Heart right ventricle (tissue), 16 donors: ENCODE results near the gene NT5DC1. TPM values are rescaled to one million over a fixed set of nuclear protein-coding genes. Genes with fewer than 3 reads are reported as not detected.

Source experiments
- ATAC-seq, 8 donors: fragments of 200-7000 bp; cut with Tn5 transposase; one replicate each; pipeline ENCODE4 v1.9.1; 2020; ENCODE audit warnings: mild to moderate bottlenecking in 8 of 8, moderate library complexity in 8 of 8, moderate number of reproducible peaks in 1 of 8
- DNase-seq, 2 donors: peaks; one replicate each; pipeline ENCODE4 v3.0.0-alpha.2; 2020
- H3K27ac ChIP-seq, 10 donors: fragments of 200-600 bp; sonication (generic) in 2 of 10; one replicate each; pipeline versions ENCODE4 v1.5.0 to v1.8.0; 2020 to 2022; ENCODE audit warnings: mild to moderate bottlenecking in 3 of 10
- H3K27me3 ChIP-seq, 7 donors: fragments of 200-600 bp; one replicate each; pipeline ENCODE4 v1.8.0; 2021 to 2022; ENCODE audit warnings: mild to moderate bottlenecking in 2 of 7
- H3K36me3 ChIP-seq, 9 donors: fragments of 200-600 bp; sonication (generic) in 1 of 9; one replicate each; pipeline versions ENCODE4 v1.5.0 to v1.8.0; 2020 to 2022; ENCODE audit warnings: mild to moderate bottlenecking in 2 of 9
- H3K4me1 ChIP-seq, 9 donors: fragments of 200-600 bp; sonication (generic) in 1 of 9; one replicate each; pipeline versions ENCODE4 v1.5.0 to v1.8.0; 2020 to 2022; ENCODE audit warnings: mild to moderate bottlenecking in 4 of 9
- H3K4me3 ChIP-seq, 10 donors: fragments of 200-600 bp; sonication (generic) in 2 of 10; one replicate each; pipeline versions ENCODE4 v1.5.0 to v1.8.0; 2020 to 2022; ENCODE audit warnings: mild to moderate bottlenecking in 7 of 10, moderate library complexity in 2 of 10
- H3K9me3 ChIP-seq, 11 donors: fragments of 200-600 bp in 10 of 11; sonication (generic) in 2 of 11; one replicate each; pipeline versions ENCODE4 v1.5.0 to v1.8.0; 2013 to 2022; ENCODE audit warnings: mild to moderate bottlenecking in 2 of 11, control low read depth in 1 of 11, moderate library complexity in 1 of 11
- CTCF ChIP-seq, 9 donors: fragments of 200-600 bp; sonication (generic) in 2 of 9; IDR thresholded peaks; one replicate each; pipeline versions ENCODE4 v1.5.0 to v1.8.0; 2021 to 2022; ENCODE audit warnings: antibody characterized with exemption in 9 of 9, mild to moderate bottlenecking in 5 of 9, moderate library complexity in 1 of 9
- WGBS, 2 donors: extraction: QIAGEN DNeasy Blood & Tissue Kit; methylation state at CpG; one replicate each; pipeline ENCODE4 v1.1.7; 2013; ENCODE audit warnings: inconsistent platforms in 1 of 2; 5-methylcytosine and 5-hydroxymethylcytosine counted together
- intact Hi-C, 10 donors: fragments of 100-400 bp; cut with DNase I; formaldehyde crosslinking; loops; one replicate each; pipeline versions ENCODE4 v1.11.1 to v1.14.2; 2022
- polyA plus RNA-seq, 2 donors: library from polyadenylated mRNA; stranded (reverse); fragments of 200-250 nt; gene quantifications; one replicate each; pipeline ENCODE4 v1.2.3, GENCODE V29; 2013
- total RNA-seq, 10 donors: library from RNA; stranded (reverse); fragmentation: NEBNext Ultra II Directional in 3 of 10; extraction: Animal tissue kit (Norgen Biotek cat#: 25700) in 3 of 10; gene quantifications; one replicate each; pipeline versions ENCODE4 v1.2.1 to v1.2.4, GENCODE V29; 2021 to 2023
- donor health status: Arrhythmogenic right ventricular cardiomyopathy.
- donor health status: ischemic (EF 13 %, LVEDD 7.1; RV severe dilation, severe dysfunction).
- donor health status: healthy with polysubstance abuse.
- donor health status: DM: no; HTN: yes; CAD: no.
- donor health status: DM: no; HTN: no; CAD: no.
- donor health status: ischemic (EF 25% LVEDD 6.9; RV normal size, moderate dysfunction).
- donor health status: ischemic (EF 25% LVEDD 5.7; RV mildly dilated, moderate dysfunction).
- donor health status: healthy.
- donor health status: DM: yes; HTN: yes; CAD: no.
- donor health status: Ischemic cardiomyopathy.
- donor health status: ischemic (EF 35%, LVEDD 5.7; RV mildly dilated, moderate dysfunction).
- donor health status: nonischemic (EF 11% LVEDD 7.7; RV severe dilation, severe dysfunction).
- donor health status: DM: yes; HTN: yes; CAD: no.
- donor health status: PGD.
- donor health status: ischemic (EF 29% LVEDD 5.4; RV normal size, mild dysfunction).
- donor health status: nonischemic (EF 23%, LVEDD 6.1; RV moderate dilation, normal function).

Gene NT5DC1
- total and polyA plus RNA-seq, 12 donors: 5.9 to 69.7 (median 57.3) TPM

GRCh38 chr6:116156405-116157326 lies 56.0 kb downstream of the NT5DC1 start:
- 81 to 88% methylated on average over 7 of the region's 7 CpGs for WGBS, 2 donors
- no peaks in the 10 kb centered on the region for H3K27me3 ChIP-seq
- H3K9me3 ChIP-seq: peaks cover 0 to 4% (median 0%) of the 10 kb centered on the region in 11 donors
- H3K4me1 ChIP-seq: peaks cover 0 to 6% (median 0%) of the 10 kb centered on the region in 9 donors
- DNase-seq (no peak), ATAC-seq (no peak)
- H3K27ac ChIP-seq: no peak overlapping the region
- no peaks in the 10 kb centered on the region for H3K36me3 ChIP-seq
- TF ChIP-seq CTCF (IDR thresholded peaks at IDR 0.05): no peak
- no peak overlapping the region for H3K4me3 ChIP-seq
- intact Hi-C loops: no loop called here

GRCh38 chr6:116157391-116157790 lies 56.7 kb downstream of the NT5DC1 start:
- intact Hi-C loops: no loop called here
- no peak for TF ChIP-seq CTCF (IDR thresholded peaks at IDR 0.05)
- Histone ChIP-seq H3K4me1 (peaks cover 0 to 3% (median 0%) of the 10 kb centered on the region in 9 donors), H3K36me3 (no peaks in the 10 kb centered on the region), H3K9me3 (peaks cover 0 to 4% (median 0%) of the 10 kb centered on the region in 11 donors), H3K4me3 (no peak overlapping the region), H3K27ac (no peak overlapping the region), H3K27me3 (no peaks in the 10 kb centered on the region)
- ATAC-seq (no peak), DNase-seq (no peak)
- WGBS, 2 donors: 79 to 88% methylated on average over 1 of the region's 1 CpG

- peaks cover 0 to 10% (median 0%) of the 10 kb centered on the region in 11 donors for H3K9me3 ChIP-seq
- no peaks in the 10 kb centered on the region for H3K27me3 ChIP-seq
- intact Hi-C loops: no loop called here
- H3K36me3 ChIP-seq: no peaks in the 10 kb centered on the region
- DNase-seq (no peak), ATAC-seq (no peak)
- no peak overlapping the region for H3K4me3 ChIP-seq
- H3K4me1 ChIP-seq: no peaks in the 10 kb centered on the region
- TF ChIP-seq CTCF (IDR thresholded peaks at IDR 0.05): no peak
- 53 to 55% methylated on average over 3 of the region's 3 CpGs for WGBS, 2 donors
- H3K27ac ChIP-seq: no peak overlapping the region
Observed at GRCh38 chr6:116158641-116159040, 58.0 kb downstream of the NT5DC1 start.

- intact Hi-C loops: no loop called here
- Histone ChIP-seq H3K4me1 (no peaks in the 10 kb centered on the region), H3K27ac (no peak overlapping the region), H3K9me3 (peaks cover 0 to 19% (median 0%) of the 10 kb centered on the region in 11 donors), H3K27me3 (no peaks in the 10 kb centered on the region), H3K4me3 (no peak overlapping the region), H3K36me3 (no peaks in the 10 kb centered on the region)
- ATAC-seq (no peak), DNase-seq (no peak)
- TF ChIP-seq CTCF (IDR thresholded peaks at IDR 0.05): no peak
- WGBS, 2 donors: 98% methylated on average over 3 of the region's 3 CpGs
Observed at GRCh38 chr6:116159782-116160524, 59.3 kb downstream of the NT5DC1 start.
